GM12801 (cell line): ENCODE results near the gene OR1E2.

Experiments used
- TF ChIP-seq, protein P1 (sequence below): IDR thresholded peaks from one replicate; pipeline ENCODE4 v1.5.1; 2011; ENCODE audit warnings: control low read depth; ENCODE audit not compliant: insufficient read length; ENCODE audit errors: extremely low read depth

OR1E2 gene

DNA sequence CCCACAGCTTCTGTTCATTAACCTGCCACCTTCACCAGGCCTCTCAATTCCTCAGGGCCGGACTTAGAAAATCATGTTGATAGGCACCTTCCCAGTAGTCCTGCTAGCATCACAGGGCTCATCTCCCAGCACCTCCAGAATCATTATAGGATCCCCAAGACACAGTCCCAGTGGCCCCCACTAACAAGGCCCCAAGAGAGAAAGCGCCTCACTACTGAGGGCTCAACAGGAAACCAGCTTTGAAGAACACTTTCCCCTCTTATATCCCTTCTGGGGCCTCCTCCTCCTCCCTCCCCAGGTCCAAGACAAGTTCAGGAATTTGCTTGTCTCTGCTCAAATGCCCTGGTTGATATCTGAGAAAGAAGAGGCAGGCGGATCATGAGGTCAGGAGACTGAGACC lies 22.6 kb downstream of the OR1E2 start, which contains the start of gene OR3A3:
Gene OR3A3 (plus strand): TSS at position 301 of the 400 bp plus-strand sequence.
- TF ChIP-seq, protein P1, sequence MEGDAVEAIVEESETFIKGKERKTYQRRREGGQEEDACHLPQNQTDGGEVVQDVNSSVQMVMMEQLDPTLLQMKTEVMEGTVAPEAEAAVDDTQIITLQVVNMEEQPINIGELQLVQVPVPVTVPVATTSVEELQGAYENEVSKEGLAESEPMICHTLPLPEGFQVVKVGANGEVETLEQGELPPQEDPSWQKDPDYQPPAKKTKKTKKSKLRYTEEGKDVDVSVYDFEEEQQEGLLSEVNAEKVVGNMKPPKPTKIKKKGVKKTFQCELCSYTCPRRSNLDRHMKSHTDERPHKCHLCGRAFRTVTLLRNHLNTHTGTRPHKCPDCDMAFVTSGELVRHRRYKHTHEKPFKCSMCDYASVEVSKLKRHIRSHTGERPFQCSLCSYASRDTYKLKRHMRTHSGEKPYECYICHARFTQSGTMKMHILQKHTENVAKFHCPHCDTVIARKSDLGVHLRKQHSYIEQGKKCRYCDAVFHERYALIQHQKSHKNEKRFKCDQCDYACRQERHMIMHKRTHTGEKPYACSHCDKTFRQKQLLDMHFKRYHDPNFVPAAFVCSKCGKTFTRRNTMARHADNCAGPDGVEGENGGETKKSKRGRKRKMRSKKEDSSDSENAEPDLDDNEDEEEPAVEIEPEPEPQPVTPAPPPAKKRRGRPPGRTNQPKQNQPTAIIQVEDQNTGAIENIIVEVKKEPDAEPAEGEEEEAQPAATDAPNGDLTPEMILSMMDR: no peak

DNA sequence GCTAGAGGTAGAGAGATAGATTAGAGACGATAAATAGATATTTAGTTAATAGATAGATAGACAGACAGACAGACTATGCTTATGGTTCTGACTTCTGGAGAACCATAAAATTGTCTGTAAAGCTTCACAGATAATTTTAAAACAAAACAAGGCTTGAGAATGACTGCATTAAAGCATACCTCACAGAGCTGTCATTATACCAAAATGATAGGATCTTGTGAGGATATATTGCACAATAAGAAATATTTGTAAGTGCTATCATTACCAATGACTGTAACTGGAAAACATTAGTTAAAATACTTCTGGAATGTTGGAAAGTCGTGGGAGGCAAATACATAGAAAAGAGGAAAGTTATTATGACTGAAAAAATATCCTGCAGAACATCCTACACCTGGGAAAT lies 31.9 kb downstream of the OR1E2 start:
- TF ChIP-seq, protein P1: no peak

DNA sequence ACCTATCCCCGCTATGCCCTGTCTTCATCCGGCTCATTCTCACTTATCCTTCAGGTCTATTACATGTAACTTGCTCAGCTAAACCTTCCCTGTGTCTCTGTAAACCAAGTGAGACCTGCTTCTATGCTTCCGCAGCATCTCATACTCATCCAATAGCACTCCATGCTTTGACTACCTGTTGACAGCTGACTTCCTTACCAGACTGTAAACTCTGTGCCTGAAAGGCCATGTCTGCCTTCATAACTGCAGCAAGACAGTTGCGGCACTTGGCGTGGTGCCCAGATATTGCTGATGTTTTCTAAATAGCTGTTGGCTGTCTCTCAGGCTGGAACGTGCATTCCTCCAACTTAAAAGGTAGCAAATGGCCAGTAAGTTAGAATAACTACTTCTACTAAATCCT lies 33.6 kb downstream of the OR1E2 start:
- TF ChIP-seq, protein P1: no peak

DNA sequence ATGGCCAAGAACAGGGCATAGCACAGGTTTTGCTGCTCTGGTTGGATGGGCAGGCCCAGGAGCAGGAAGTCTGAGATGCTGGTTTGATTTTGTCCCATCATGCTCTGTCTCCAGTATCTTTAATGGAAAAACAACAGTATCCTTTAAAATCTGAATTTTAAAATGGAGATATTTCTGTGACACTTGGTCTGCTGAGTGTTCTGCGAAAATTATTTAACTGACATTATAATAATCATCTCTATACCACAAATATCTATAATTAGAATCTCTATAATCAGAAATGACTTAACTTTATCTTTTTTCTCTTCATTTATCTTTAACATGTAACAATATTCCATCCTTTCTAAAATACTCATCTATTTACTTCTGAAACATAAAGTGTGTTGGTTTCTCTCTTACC lies 35.3 kb downstream of the OR1E2 start, which contains the start of gene OR1E1:
Gene OR1E1 (minus strand): TSS at position 101 of the 400 bp plus-strand sequence. CDS start 0 bp downstream, at position 101.
- TF ChIP-seq, protein P1: no peak

DNA sequence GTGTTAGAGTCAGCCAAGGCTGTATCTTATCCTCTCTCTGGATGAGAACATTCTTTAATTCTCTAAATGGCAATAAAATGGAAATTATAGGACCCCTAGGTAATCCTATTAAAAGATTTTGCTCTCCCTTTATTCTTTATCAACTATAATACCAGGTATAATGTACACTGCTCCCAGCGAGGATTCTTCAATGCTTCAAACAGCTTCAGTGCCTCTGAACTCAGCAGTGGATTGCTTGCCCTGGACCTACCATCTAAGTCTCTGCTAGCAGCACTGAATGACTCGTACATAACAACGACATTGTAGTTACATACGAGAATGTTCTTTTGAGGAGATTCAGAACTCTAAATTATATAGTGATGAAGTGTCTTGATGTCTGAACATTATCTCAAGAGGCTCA lies 43.9 kb downstream of the OR1E2 start:
- TF ChIP-seq, protein P1: no peak

DNA sequence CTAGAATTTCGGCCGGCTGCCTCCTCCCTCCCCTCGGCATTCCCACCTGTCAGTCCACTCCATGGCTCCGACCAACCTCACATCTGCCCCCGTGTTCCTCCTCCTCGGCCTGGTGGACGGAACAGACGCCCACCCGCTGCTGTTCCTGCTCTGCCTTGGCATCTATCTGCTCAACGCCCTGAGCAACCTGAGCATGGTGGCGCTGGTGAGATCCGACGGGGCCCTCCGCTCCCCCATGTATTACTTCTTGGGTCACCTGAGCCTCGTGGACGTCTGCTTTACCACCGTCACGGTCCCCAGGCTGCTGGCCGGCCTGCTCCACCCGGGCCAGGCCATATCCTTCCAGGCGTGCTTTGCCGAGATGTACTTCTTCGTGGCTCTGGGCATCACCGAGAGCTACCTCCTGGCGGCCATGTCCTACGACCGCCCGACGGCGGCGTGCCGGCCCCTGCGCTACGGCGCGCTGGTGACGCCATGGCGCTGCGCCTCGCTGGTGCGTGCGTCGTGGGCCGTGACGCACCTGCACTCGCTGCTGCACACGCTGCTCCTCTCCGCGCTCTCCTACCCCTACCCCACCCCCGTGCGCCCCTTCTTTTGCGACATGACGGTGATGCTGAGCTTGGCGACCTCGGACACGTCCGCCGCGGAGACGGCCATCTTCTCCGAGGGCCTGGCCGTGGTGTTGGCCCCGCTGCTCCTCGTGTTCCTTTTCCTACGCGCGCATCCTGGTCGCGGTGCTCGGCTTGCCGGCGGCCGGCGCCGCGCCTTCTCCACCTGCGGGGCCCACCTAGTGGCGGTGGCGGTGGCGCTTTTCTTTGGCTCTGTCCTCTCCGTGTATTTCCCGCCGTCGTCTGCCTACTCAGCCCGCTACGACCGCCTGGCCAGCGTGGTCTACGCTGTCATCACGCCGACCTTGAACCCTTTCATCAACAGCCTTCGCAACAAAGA lies 47.5 kb downstream of the OR1E2 start, which contains the start of gene OR3A2:
Gene OR3A2 (minus strand): TSS at position 440 of the 948 bp plus-strand sequence.
- TF ChIP-seq, protein P1: no peak
